Kidney (tissue), 14 donors: ENCODE measurements around the gene CALR. TPM values are rescaled to one million over a fixed set of nuclear protein-coding genes. Genes with fewer than 3 reads are reported as not detected.

ENCODE experiments used
- DNase-seq, 5 donors: peaks; one replicate each; pipeline ENCODE4 v3.0.0-alpha.2; 2013 to 2020
- FAIRE-seq: peaks from 2 replicates; lab custom pipeline; 2012; peaks lifted over from hg19 to GRCh38; lab: Jason Lieb, UNC
- H3K27ac ChIP-seq, 2 donors: one replicate each; pipeline ENCODE4 v1.7.0; 2013; ENCODE audit warnings: low read depth in 2 of 2, low read length in 2 of 2, inconsistent platforms in 1 of 2
- H3K27me3 ChIP-seq: one replicate; pipeline ENCODE4 v1.7.1; 2013; ENCODE audit warnings: low read length, inconsistent platforms; ENCODE audit not compliant: control insufficient read depth, insufficient read depth
- H3K36me3 ChIP-seq, 3 donors: one replicate each; pipeline versions ENCODE4 v1.7.0 to v1.7.1; 2013; ENCODE audit warnings: low read length in 3 of 3, control low read depth in 1 of 3, inconsistent platforms in 1 of 3; ENCODE audit not compliant: insufficient read depth in 3 of 3, control insufficient read depth in 2 of 3
- H3K4me1 ChIP-seq, 3 donors: one replicate each; pipeline versions ENCODE4 v1.7.0 to v1.7.1; 2013; ENCODE audit warnings: low read length in 3 of 3, inconsistent platforms in 1 of 3, low read depth in 1 of 3; ENCODE audit not compliant: control insufficient read depth in 2 of 3, insufficient read depth in 2 of 3
- H3K4me3 ChIP-seq, 3 donors: one replicate each; pipeline versions ENCODE4 v1.7.0 to v1.8.1; 2013; ENCODE audit warnings: low read length in 3 of 3, control low read depth in 1 of 3, inconsistent platforms in 1 of 3
- H3K9ac ChIP-seq, 3 donors: one replicate each; pipeline versions ENCODE4 v1.7.0 to v1.7.1; 2013; ENCODE audit warnings: low read length in 3 of 3, control low read depth in 1 of 3, inconsistent platforms in 1 of 3
- H3K9me3 ChIP-seq, 3 donors: one replicate each; pipeline versions ENCODE4 v1.7.0 to v1.7.1; 2013; ENCODE audit warnings: low read length in 3 of 3, control low read depth in 1 of 3, inconsistent platforms in 1 of 3; ENCODE audit not compliant: control insufficient read depth in 2 of 3, insufficient read depth in 1 of 3
- CTCF ChIP-seq: IDR thresholded peaks from 3 replicates; pipeline ENCODE4 v1.5.1; 2012; ENCODE audit warnings: mild to moderate bottlenecking, moderate library complexity, borderline replicate concordance; ENCODE audit not compliant: insufficient read depth; ENCODE audit errors: extremely low read depth
- intact Hi-C: fragments of 100-400 bp; cut with DNase I; formaldehyde crosslinking; loops from one replicate; pipeline ENCODE4 v1.11.1; 2022
- polyA plus RNA-seq: library from polyadenylated mRNA; stranded (reverse); fragments of 350-450 nt; fragmentation: Illumina TruSeq; extraction: RNeasy Lipid Tissue Mini Kit (QIAGEN cat#74804); gene quantifications from one replicate; pipeline ENCODE4 v1.2.3, GENCODE V29; 2014; ENCODE audit warnings: low read depth, low replicate concordance; ENCODE audit not compliant: insufficient read depth
- total RNA-seq: library from RNA; stranded (reverse); fragmentation: NEBNext Ultra II Directional; extraction: Animal tissue kit (Norgen Biotek cat#: 25700); gene quantifications from one replicate; pipeline ENCODE4 v1.2.1, GENCODE V29; 2021
- donor health status: control.
- donor health status: control.
- donor health status: control.
- donor health status: control.
- donor health status: control.
- donor health status: DM: yes; HTN: yes; CAD: no.
- donor health status: Normal renal cell carcinoma (clear cell type).

CALR gene
- total and polyA plus RNA-seq, 2 donors from 2014 or later, result 1,037 to 1,087 TPM

- Histone ChIP-seq H3K27ac (no peak overlapping the region), H3K36me3 (no peaks in the 10 kb centered on the region), H3K9me3 (no peaks in the 10 kb centered on the region), H3K4me3 (no peak overlapping the region), H3K4me1 (peaks cover 0 to 11% (median 4%) of the 10 kb centered on the region in 3 donors), H3K27me3 (peaks cover 11% of the 10 kb centered on the region), H3K9ac (no peak overlapping the region)
- intact Hi-C loops, result no loop called here
- DNase-seq (no peak), FAIRE-seq (no peak)
- TF ChIP-seq CTCF, result no peak
These were observed 48.3 kb downstream of the CALR start for GRCh38 chr19:12986726-12987125.

- peaks cover 0 to 11% (median 4%) of the 10 kb centered on the region in 3 donors for H3K4me1 ChIP-seq
- no peaks in the 10 kb centered on the region for H3K36me3 ChIP-seq
- no peak overlapping the region for H3K4me3 ChIP-seq
- FAIRE-seq (no peak), DNase-seq (no peak)
- no peak for TF ChIP-seq CTCF
- no peak overlapping the region for H3K27ac ChIP-seq
- peaks cover 11% of the 10 kb centered on the region for H3K27me3 ChIP-seq
- H3K9me3 ChIP-seq, result no peaks in the 10 kb centered on the region
- H3K9ac ChIP-seq, result no peak overlapping the region
- intact Hi-C loops, result no loop called here
These were observed 48.8 kb downstream of the CALR start for GRCh38 chr19:12987190-12987589.

GRCh38 chr19:12987781-12988180 lies 49.4 kb downstream of the CALR start:
- FAIRE-seq (no peak), DNase-seq (no peak)
- TF ChIP-seq CTCF, result no peak
- Histone ChIP-seq H3K27ac (no peak overlapping the region), H3K9me3 (no peaks in the 10 kb centered on the region), H3K36me3 (no peaks in the 10 kb centered on the region), H3K9ac (no peak overlapping the region), H3K4me3 (no peak overlapping the region), H3K27me3 (peaks cover 11% of the 10 kb centered on the region), H3K4me1 (peaks cover 0 to 11% (median 4%) of the 10 kb centered on the region in 3 donors)
- intact Hi-C loops, result no loop called here

- peaks cover 7% of the 10 kb centered on the region for H3K27me3 ChIP-seq
- H3K36me3 ChIP-seq, result no peaks in the 10 kb centered on the region
- FAIRE-seq (no peak), DNase-seq (no peak)
- no peak overlapping the region for H3K9ac ChIP-seq
- no peak overlapping the region for H3K4me3 ChIP-seq
- peaks cover 0 to 5% (median 2%) of the 10 kb centered on the region in 3 donors for H3K4me1 ChIP-seq
- H3K9me3 ChIP-seq, result no peaks in the 10 kb centered on the region
- no peak for TF ChIP-seq CTCF
- intact Hi-C loops, result no loop called here
- H3K27ac ChIP-seq, result no peak overlapping the region
These were observed 52.0 kb downstream of the CALR start for GRCh38 chr19:12990431-12990830.
